Measurements from ENCODE around the gene NCKAP5L.

GRCh38 chr12:49811961-49812401 is 16.2 kb downstream of the NCKAP5L start:
- no peak for TF ChIP-seq CTCF (conservative IDR thresholded peaks at IDR 0.05; ENCODE audit: low read length)
- TF ChIP-seq EZH2phosphoT487 (IDR thresholded peaks at IDR 0.05; ENCODE audit: borderline replicate concordance) = no peak
